GM18868 (cell line): ENCODE data around the gene CDHR2.
A peak's percentile ranks its signal among the peaks of the same experiment; 100 is the strongest.
"Not testable (repeated sequence)": the region's sequence is repeated elsewhere in the genome, so short reads cannot be mapped to it uniquely, and the experiment has no call there.

ENCODE experiments used
- ATAC-seq: cut with Tn5 transposase; IDR thresholded peaks from one replicate; pipeline ENCODE4 v1.9.1; 2021; ENCODE audit warnings: mild to moderate bottlenecking, moderate library complexity; ENCODE audit not compliant: unreplicated experiment

The CDHR2 gene

DNA sequence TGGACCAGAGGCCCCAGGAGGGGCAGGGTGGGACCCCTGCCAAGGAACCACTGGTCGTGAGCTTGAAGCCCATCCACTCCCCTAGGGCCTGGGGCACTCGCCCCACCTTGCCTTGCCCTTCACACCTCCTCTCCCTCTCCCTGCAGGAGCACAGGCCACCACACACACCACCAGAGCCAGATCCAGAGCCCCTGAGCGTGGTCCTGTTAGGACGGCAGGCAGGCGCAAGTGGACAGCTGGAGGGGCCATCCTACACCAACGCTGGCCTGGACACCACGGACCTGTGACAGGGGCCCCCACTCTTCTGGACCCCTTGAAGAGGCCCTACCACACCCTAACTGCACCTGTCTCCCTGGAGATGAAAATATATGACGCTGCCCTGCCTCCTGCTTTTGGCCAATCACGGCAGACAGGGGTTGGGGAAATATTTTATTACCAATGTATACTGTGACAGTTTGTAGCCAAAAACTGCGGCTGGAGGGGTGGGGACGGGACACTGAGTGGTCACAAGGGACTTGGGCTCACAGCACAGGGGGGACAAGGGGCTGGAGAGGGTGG is 46.3 kb downstream of the CDHR2 start:
- ATAC-seq: no peak

DNA sequence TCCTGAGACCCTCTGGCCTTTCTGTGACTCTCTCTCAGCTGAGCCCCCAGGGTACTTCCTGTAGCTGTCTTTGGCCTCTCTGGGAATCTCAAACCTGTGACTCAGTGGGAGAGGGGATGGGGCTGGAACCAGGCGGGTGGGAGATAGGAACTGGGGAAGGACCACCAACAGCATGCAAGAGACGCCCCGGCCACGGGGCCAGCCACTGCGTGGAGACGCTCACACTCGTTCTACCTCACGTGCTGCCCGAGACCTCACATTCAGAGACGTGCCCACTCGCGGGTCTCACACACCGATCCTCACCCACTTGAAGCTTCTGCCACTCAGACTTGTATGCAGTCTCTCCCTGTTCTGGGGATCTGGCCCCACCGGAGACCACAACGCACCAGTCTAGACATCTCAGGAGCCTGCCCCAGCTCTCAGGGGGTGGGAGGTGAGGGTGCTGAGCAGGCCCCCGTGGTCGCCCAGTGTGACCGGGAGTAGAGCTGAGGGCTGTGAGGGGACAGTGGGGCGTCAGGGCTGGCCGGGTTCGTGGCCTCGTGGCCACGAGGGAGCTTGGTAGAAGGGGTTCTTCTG is 47.0 kb downstream of the CDHR2 start:
- no peak for ATAC-seq

DNA sequence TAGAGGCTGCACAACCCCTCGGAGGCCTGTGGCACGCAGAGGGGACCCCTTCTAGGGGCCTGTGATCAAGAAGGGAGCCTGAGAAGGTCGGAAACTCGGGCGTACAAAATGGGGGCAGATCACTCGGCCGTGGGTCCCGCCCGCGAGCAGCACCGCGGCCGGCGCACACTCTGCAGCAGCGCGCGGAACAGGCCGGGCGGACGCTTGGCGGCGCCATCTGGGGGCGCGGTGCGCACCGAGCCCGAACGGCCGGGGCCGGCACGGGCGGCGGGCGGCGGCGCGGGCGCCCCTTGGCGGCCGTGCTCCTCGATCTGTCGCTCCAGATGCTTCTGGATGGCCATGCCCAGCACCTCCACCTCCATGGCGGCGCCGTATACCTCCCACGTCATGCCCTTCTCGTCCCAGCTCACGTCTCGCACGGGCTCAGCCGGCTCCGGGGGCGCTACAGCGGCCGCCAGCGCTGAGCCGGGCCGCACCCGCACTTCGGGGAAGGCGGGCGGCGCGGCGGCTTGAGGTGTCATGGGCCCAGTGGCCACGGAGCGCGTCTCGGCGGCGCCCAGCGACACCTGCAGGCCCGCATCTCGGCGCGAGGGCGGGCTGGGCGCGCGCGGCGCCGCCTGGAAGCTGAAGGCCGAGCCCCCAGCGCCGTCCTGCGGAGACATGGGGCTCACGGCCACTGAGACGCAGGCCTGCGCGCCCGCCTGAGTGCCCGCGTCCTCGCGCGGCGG is 47.7 kb downstream of the CDHR2 start:
- no peak for ATAC-seq

DNA sequence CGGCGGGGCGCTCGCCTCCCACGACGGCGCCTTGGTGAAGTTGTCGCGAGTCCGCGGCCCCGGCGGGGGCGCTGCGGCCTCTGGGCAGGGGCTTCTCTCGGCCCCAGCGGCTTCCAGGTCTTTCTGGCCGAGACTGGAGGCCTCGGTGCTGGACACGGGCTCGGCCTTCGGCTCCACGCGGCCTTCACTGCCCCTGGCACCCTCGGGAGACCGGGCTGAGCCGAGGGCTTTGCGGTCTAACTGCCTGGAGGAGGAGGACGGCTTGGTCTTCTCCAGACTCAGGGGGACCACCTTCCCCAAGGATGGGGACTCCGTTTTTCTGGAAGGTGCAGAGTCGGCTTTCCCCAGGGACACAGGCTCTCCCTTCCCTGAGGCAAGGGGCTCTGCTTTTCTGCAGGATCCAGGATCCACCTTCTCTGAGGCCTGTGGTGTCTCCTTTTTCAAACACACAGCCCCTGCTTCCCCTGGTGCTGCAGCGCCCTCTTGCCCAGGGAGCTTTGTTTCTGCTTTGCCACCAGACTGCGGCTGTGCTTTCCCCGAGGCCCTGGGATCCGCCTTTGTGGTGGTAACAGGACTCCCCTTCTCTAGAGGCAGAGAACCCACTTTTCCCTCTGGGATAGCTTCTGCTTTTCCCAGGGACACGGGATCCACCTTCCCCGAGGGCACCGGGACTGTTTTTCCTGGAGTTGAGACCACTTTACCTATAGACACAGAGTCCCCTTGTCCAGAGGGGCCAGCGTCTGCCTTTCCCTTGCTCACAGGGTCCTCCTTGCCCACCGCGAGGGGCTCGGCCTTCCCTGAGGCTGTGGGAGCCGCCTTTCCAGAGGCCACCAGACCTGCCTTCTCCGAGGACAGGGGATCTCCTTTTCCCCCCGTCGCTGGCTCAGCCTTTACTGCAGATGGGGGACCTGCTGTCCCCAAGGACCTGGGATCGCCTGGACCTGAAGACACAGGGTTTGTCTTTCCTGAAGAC is 48.6 kb downstream of the CDHR2 start:
- ATAC-seq: no peak

DNA sequence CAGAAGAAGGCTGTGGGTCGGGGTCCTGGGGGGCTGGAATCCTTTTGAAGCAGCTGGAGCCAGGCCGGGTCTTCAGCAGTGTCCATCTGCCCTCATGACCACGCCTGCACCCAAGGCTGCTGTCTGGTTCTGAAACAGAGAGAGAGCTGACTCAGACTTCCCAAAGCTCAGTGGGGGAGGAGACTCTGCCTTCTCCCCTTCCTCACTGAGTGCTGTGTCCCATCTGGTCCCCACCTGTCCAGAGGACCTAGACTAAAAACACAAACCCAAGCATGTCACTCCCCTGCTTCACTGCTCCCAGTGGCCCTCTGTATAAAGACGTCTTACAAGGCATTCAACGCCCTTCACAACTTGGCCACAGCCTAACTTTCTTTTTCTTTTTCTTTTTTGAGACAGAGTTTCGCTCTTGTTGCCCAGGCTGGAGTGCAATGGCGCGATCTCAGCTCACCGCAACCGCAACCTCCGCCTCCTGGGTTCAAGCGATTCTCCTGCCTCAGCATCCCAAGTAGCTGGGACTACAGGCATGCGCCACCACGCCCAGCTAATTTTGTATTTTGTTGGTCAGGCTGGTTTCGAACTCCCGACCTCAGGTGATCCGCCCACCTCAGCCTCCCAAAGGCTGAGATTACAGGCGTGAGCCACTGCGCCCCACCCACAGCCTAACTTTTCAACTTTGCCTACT is 50.7 kb downstream of the CDHR2 start:
- not testable (repeated sequence) for ATAC-seq

DNA sequence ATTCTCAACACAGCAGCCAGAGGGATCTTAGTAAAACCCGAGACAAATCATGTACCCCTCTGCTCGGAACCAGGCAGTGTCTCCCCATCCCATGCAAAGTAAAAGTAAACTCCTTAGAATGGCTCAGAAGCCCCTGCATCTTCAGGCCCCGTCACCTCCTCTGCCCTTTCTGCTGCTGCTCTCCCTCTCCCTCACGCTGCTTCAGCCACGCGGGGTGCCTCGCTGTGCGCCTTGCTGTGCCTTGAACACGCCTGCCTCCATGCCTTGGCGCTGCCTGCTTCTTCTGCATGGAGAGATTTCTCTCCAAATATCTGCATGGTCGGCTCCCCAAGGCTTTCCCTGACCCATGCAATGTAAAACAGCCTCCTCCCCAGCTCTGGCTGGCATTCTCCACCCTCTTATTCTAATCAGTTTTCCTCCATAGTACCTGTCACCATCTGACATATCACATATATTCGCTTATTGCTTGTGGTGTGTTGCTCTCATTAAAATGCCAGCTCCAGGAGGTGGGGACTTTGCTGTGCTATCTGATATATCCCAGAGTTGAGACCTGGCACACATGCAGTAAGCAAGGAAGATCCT is 52.9 kb downstream of the CDHR2 start:
- ATAC-seq: no peak

DNA sequence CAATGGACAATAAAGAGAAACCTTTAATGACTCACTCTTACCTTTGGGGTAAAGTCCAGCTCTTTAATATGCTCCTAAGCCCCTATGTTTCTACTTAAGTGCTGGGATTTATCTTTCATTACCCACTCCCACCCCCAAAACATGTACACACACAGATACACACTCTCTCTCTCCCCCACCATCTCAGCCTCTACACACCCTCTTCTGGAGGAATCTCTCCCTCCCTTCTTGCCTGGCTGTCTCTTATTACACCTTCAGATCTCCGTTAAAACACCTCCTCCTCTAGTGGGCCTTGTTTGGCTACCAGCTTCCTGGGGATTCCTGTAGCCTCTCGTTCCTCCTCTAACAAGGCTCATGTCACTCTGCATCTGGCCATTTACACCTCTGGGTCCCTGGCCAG is 53.9 kb downstream of the CDHR2 start:
- no peak for ATAC-seq

DNA sequence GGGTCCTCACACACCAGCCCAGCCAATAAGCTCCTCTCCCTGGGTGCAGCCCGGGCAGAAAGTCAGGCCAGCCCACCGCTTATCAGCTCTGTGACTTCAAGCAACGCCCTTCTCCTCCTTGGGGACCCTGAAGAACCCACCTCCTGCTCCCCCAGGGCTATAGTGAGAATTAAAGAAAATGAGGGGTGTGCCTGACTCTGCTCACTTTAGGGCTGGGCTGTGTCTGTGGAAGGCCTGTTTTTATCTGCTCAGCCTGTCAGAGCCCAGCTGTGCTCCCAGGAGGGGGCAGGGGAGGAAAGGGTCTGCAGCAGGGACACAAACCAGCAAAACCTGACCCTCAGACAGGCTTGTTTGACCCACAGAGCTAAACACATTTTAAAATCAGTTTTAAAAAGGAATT is 56.9 kb downstream of the CDHR2 start:
- ATAC-seq: no peak

DNA sequence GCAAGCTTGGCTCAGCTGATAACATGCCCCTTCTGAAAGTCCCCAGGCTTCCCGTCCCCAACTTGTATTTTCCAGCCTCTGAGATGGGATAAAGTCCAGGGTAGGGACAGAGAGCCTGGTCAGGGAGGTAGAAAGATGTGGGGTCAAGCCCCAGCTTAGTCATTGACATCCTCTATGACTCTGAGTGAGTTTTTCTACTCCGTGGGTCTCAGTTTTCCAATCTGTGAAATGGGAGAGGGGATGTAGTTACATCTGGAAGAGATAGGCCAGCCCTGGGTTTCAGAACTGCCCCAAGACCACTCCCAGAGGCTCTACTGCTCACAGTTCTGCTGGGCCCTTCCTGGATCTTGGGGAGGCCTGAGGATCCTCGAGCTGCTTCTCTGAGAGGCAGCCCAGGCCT is 57.7 kb downstream of the CDHR2 start:
- no peak for ATAC-seq

DNA sequence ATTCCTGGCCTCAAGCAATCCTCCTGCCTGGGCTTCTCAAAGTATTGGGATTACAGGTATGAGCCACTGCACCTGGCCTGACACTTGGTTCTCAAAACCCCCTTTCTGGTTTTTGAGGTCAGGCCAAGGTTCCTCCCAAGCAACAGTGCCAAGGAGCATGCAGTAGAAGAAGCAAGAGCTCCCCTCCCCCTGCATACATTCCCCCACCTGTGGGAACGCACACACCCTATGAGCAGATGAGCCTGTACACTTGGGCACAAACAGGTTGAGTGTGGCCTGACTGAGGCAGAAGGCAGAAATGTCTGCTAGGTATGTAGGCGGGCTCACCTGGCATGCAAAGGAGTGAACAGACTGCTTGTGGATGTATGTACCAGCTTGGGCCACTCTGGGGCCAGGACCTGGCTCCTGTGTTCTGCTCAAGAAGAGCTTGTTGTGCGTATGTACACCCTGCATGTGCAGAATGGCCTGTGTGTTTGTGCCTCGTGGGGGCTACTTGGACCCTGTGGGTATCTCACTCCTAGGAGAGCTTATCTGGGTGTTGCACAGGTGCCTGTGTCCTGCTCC is 59.1 kb downstream of the CDHR2 start:
- ATAC-seq: no peak

DNA sequence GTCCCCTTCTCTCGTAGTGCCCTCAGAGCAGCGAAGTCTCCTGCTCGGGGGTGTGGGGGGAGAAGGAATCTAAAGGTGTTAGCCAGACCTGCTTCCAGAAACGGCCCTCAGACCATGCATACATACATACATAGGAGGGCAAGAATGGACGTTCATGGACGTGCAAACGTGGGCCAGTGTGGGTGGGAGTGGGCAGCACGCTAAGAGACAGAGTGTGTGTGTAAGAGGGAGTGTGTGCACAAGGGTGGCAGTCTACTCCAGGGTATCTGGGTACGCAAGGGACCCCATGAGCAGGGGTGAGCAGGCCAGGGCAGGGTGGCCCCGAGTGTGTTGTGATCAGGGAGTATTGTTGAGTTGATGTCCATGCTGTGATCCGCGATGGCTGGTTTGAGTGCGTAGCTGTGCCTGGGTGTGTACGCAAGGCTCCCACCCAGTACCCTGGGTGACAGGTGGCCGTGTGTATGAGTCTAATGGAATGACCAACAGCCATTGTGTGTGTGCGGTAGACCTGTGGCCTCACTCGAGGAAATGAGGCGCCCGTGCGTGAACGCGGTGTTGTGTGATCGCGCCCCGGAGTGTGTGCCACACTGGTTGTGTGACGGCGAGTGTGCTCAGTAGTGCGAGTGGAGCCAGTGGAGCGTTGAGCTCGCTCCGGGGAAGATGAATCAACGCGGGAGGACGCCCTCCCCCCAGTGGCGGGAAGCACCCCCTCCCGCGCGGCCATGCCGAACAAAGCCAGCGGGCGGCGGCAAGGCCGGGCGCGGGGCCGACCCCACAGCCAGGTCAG is 60.0 kb downstream of the CDHR2 start:
- peak; percentile 28 for ATAC-seq

DNA sequence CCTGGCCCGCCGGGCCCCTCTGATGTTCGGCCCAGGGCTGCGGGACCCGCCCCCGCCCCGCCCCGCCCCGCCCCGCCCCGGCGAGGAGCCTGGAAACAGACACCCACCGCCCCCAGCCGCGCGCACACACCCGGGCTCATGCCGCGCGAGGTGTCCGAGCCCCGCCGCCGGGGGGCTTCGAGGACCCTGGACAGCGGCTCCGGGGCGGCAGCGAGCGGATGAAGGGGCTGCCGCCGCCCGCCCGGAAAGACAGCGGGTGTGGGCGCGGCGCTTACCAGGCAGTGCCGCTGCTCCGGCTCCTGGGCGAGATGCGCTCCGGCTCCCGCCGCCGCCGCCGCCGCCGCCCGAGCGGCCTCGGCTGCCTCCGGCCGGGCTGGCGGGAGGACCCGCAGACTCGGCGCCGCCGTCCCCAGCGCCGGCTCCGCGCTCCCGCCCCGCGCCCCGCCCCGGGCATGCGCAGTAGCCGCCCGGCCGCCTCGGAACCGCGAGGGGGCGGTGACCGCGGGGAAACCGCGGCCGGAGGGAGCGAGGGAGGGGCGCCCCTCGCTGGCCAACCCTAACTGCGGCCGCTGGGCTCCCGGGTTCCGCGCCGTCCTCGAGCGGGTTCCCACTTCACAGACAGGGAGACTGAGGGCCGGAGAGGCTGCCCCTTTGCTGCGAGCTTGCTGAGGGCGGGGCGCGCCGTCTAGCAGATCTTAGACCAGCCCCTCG is 60.7 kb downstream of the CDHR2 start, which contains the start of gene GPRIN1:
GPRIN1 (minus strand) TSS at position 433 of the 711 bp plus-strand sequence. CDS start 10,322 bp downstream, outside the sequence.
- ATAC-seq: peak; percentile 70

DNA sequence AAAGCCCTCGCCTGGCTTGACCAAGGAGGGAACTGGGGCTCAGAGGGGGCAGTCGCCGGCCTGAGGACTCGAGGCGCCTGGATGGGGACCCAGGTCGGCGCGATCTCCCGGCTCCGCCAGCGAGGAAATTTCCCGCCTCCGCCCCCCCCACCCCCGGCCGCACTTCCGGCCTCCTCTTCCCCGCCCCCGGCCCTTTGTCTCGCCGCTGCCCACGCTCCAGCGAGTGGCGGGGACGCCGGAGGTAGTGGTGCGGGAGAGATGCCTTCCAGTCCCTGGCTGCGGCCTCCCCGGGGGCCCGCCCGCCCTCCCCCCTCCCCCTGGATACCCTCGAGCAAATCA is 61.3 kb downstream of the CDHR2 start:
- no peak for ATAC-seq

DNA sequence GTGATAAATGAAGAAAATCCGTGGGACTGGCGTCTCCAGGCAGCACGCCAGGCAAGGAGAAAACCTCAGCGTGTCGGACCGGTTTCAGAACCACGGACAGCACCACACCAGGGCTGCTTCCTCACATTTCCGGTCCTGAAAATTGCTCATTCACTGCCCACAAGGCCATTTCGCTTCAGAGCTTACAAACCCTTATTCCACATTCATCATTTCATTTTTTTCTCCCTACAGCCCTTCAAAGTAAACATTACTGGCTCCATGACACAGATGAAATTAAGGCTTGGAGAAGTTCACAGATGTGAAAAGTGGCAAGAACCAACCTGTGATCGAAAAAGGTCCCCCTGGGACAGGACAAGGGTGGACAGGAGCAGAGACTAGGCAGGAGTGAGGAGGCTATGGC is 62.3 kb downstream of the CDHR2 start:
- no peak for ATAC-seq

DNA sequence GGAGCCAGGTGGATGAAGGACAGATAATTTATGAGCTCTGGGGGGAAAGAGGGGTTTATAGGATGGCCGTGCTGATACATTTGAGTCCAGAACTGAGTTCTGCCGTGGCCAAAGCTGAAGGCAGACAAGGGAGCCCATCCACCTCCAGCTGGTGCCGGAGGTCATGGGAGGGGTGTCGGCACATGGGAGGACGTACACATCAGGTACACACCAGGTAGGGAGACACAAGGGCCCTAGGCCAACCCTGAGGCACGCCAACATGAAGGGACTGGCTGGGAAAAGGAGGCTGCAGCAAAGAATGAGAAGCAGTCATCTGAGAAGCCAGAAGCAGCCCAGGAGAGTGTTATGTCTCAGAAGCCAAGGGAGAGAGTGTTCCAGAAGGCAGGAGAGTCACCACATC is 62.9 kb downstream of the CDHR2 start:
- ATAC-seq: no peak

DNA sequence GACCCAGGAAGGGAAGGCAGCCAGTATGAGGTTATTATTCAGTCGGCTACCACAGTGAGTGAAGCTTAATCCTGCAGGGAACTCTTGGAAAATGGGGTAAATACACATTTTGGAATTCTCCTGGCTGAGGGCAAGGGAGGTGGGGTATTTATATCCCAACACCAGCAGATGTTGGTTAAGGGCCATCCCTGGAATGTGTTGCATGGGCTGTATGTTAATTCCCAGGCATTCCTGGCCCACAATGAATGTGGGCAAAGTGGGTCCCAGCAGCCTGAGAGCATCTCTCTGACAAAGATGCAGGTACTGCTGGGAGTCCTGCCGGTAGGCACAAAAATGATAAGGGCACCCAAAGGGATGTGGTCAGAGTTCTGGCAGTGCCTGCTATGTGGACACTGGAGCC is 63.7 kb downstream of the CDHR2 start:
- no peak for ATAC-seq

DNA sequence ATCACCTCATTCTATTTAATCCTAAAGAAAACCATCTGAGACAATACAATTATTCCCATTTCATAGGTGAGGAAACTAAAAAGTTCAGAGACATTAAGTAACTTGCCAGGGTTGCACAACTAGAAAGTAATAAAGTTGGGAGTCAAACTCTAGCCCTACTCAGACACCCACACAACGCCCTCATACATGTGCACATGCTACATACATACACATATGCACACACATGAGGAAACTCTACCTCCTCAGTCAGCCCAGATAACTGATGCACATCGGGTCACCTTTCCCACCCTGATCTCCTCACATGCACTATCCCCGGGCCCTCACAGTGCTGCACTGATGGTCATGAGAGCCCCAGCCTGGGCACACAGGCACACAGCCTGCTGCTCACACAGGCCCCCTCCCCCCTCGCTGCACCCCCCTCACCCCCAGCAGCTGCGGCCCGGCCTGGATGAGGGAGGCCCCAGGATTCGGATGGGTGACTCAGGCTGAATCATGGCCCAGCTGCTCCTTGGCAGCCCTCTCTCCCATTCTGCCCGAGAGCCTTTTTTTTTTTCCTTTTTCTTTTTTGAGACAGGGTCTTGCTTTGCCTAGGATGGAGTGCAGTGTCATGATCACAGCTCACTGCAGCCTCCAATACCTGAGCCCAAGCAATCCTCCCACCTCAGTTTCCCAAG is 65.8 kb downstream of the CDHR2 start:
- no peak for ATAC-seq

DNA sequence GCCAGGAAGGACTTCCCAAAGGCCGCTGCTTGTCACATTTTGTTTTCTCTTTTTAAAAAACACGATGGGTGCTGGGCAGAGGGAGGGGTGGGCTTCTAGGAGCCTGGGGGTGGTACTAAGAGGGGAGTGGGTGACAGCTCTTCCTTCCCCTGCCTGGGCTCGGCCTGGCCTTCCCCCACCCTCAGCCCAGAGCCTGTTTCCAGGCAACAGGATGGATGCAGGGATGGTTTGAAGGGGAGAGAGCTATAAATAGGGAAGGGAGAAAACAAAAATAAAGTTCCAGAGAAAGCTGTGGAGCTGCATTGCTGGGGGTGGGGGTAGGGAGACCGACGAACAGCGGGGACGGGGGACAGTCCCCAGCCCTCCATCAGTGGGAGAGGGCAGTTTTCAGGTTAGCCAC is 67.4 kb downstream of the CDHR2 start:
- ATAC-seq: no peak
